ENCODE measurements around the gene MAPK14. TPM values are rescaled to one million over a fixed set of nuclear protein-coding genes. Genes with fewer than 3 reads are reported as not detected.
"Not testable (repeated sequence)": the region's sequence is repeated elsewhere in the genome, so short reads cannot be mapped to it uniquely, and the experiment has no call there.

The MAPK14 gene
- total RNA-seq, 1 donor from 2014 or later, result 65.0 TPM

- peaks cover 15% of the 10 kb centered on the region for H3K4me1 Mint-ChIP-seq
- H3K9me3 Mint-ChIP-seq, result no peaks in the 10 kb centered on the region
- Histone ChIP-seq H3K9me3 (ENCODE audit: low read depth) (no peaks in the 10 kb centered on the region), H4K20me1 (ENCODE audit: low read depth) (no peaks in the 10 kb centered on the region), H3K4me3 (no peak overlapping the region), H3K79me2 (ENCODE audit: low read depth) (no peaks in the 10 kb centered on the region), H3K9ac (no peak overlapping the region), H3K27me3 (peaks cover 41% of the 10 kb centered on the region), H3K4me2 (no peak overlapping the region), H3K36me3 (no peaks in the 10 kb centered on the region), H2AFZ (replicated peaks) (no peak overlapping the region), H3K4me1 (peaks cover 9% of the 10 kb centered on the region), H3K27ac (no peak overlapping the region), H3F3A (ENCODE audit: low read depth) (no peaks in the 10 kb centered on the region)
- peaks cover 15% of the 10 kb centered on the region for H3K27me3 Mint-ChIP-seq (ENCODE audit: insufficient read depth, low read depth)
- no peak overlapping the region for H3K27ac Mint-ChIP-seq
- DNase-seq (ENCODE audit: low spot score), result no peak
- no peaks in the 10 kb centered on the region for H3K36me3 Mint-ChIP-seq
- TF ChIP-seq EZH2phosphoT487 (IDR thresholded peaks at IDR 0.05) (no peak), EZH2 (IDR thresholded peaks at IDR 0.05) (no peak)
- TF ChIP-seq, protein P1, sequence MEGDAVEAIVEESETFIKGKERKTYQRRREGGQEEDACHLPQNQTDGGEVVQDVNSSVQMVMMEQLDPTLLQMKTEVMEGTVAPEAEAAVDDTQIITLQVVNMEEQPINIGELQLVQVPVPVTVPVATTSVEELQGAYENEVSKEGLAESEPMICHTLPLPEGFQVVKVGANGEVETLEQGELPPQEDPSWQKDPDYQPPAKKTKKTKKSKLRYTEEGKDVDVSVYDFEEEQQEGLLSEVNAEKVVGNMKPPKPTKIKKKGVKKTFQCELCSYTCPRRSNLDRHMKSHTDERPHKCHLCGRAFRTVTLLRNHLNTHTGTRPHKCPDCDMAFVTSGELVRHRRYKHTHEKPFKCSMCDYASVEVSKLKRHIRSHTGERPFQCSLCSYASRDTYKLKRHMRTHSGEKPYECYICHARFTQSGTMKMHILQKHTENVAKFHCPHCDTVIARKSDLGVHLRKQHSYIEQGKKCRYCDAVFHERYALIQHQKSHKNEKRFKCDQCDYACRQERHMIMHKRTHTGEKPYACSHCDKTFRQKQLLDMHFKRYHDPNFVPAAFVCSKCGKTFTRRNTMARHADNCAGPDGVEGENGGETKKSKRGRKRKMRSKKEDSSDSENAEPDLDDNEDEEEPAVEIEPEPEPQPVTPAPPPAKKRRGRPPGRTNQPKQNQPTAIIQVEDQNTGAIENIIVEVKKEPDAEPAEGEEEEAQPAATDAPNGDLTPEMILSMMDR (IDR thresholded peaks at IDR 0.05), result no peak
- H3K4me3 Mint-ChIP-seq, result no peak overlapping the region
Measured at GRCh38 chr6:36128073-36128472, 100.5 kb downstream of the MAPK14 start.

DNA sequence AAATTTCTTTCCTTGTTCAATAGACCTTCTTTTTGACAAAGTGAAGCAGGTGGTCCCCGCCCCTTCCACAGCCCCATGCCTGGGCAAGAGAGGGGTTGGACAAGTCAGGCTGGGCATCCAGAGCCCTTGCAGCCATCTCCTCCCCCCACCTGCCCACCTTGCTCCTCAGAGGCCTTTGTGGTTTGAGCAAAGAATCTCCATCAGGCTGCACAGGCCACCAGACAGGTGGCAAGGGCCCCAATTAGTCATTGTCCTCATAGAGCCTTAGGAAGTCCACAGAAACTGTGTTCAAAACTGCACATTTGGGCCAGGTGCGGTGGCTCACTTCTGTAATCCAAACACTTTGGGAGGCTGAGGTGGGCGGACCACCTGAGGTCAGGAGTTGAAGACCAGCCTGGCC lies 101.2 kb downstream of the MAPK14 start:
- H3K9me3 ChIP-seq (ENCODE audit: low read depth), result no peaks in the 10 kb centered on the region
- no peak overlapping the region for H2AFZ ChIP-seq (replicated peaks)
- H3K9ac ChIP-seq, result no peak overlapping the region
- DNase-seq (ENCODE audit: low spot score), result no peak
- H3K4me2 ChIP-seq, result no peak overlapping the region
- Mint-ChIP-seq H3K4me1 (peaks cover 15% of the 10 kb centered on the region), H3K9me3 (no peaks in the 10 kb centered on the region), H3K27ac (no peak overlapping the region), H3K4me3 (no peak overlapping the region), H3K36me3 (no peaks in the 10 kb centered on the region), H3K27me3 (ENCODE audit: insufficient read depth, low read depth) (peaks cover 15% of the 10 kb centered on the region)
- H3K27me3 ChIP-seq, result peaks cover 41% of the 10 kb centered on the region
- TF ChIP-seq, protein P1 (IDR thresholded peaks at IDR 0.05), result no peak
- no peak for TF ChIP-seq EZH2 (IDR thresholded peaks at IDR 0.05)
- TF ChIP-seq EZH2phosphoT487 (IDR thresholded peaks at IDR 0.05), result no peak
- H4K20me1 ChIP-seq (ENCODE audit: low read depth), result no peaks in the 10 kb centered on the region
- no peak overlapping the region for H3K27ac ChIP-seq
- H3F3A ChIP-seq (ENCODE audit: low read depth), result no peaks in the 10 kb centered on the region
- no peaks in the 10 kb centered on the region for H3K79me2 ChIP-seq (ENCODE audit: low read depth)
- H3K36me3 ChIP-seq, result no peaks in the 10 kb centered on the region
- peaks cover 9% of the 10 kb centered on the region for H3K4me1 ChIP-seq
- H3K4me3 ChIP-seq, result no peak overlapping the region

- H3K36me3 Mint-ChIP-seq; H3F3A ChIP-seq (ENCODE audit: low read depth); H3K4me3 Mint-ChIP-seq; DNase-seq (ENCODE audit: low spot score); H3K9me3 Mint-ChIP-seq; H3K4me3 ChIP-seq; H3K9ac ChIP-seq; H4K20me1 ChIP-seq (ENCODE audit: low read depth); H3K9me3 ChIP-seq (ENCODE audit: low read depth); H3K27ac ChIP-seq; H3K36me3 ChIP-seq; H3K4me2 ChIP-seq; H3K27ac Mint-ChIP-seq; H2AFZ ChIP-seq (replicated peaks); H3K4me1 ChIP-seq; H3K79me2 ChIP-seq (ENCODE audit: low read depth): not testable (repeated sequence)
- peaks cover 41% of the 10 kb centered on the region for H3K27me3 ChIP-seq
- peaks cover 13% of the 10 kb centered on the region for H3K27me3 Mint-ChIP-seq (ENCODE audit: insufficient read depth, low read depth)
- peaks cover 15% of the 10 kb centered on the region for H3K4me1 Mint-ChIP-seq
Measured at GRCh38 chr6:36129334-36129733, 101.7 kb downstream of the MAPK14 start.

DNA sequence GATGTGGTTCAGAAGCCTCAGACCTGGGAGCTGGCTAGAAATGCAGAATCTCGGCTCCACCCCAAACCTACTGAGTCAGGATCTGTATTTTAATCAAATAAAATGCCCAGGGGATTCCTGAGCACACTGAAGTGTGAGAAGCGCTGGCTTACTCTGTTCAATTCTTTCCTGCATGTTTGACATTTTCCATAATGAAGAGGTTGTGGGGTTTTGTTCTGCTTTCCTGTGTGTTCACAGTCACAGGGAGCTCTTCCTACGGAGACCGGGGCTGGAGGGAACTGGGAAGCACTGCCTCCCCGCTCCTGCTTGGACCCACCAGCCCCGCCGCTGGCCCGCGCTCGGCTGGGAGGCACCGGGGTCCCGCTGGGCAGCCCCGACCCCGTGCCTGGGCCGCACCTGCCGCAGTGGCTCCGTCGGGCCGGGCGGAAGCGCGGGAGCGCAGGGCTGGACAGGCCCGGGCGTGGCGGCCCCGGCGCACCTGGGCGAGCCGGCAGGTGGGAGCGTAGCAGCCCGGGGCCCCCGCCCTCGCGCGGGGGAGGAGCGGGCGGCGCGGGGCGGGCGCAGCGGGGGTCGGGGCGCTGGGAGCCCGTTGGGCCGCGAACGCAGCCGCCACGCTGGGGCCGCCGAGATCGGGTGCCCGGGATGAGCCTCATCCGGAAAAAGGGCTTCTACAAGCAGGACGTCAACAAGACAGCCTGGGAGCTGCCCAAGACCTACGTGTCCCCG lies 102.5 kb downstream of the MAPK14 start, which contains the start of gene MAPK13:
Gene MAPK13, plus strand, starts transcription at position 573 of the 726 bp plus-strand sequence. Its CDS starts 70 bp downstream, at position 643.
- DNase-seq (ENCODE audit: low spot score), result peak; percentile 48
- Histone ChIP-seq H3K9me3 (ENCODE audit: low read depth) (no peaks in the 10 kb centered on the region), H3K4me3 (peak within 1 kb of the TSS; percentile 48), H3K27me3 (peaks cover 41% of the 10 kb centered on the region), H3K9ac (no peak within 1 kb of the TSS), H3K79me2 (ENCODE audit: low read depth) (no peaks in the 10 kb centered on the region), H2AFZ (replicated peaks) (peak within 1 kb of the TSS; percentile 30), H4K20me1 (ENCODE audit: low read depth) (no peaks in the 10 kb centered on the region), H3K27ac (no peak within 1 kb of the TSS), H3K36me3 (no peaks in the 10 kb centered on the region), H3F3A (ENCODE audit: low read depth) (no peaks in the 10 kb centered on the region), H3K4me1 (peaks cover 9% of the 10 kb centered on the region), H3K4me2 (peak within 1 kb of the TSS; percentile 82)
- Mint-ChIP-seq H3K4me3 (peak within 1 kb of the TSS; percentile 78), H3K36me3 (no peaks in the 10 kb centered on the region), H3K27me3 (ENCODE audit: insufficient read depth, low read depth) (peaks cover 13% of the 10 kb centered on the region), H3K9me3 (no peaks in the 10 kb centered on the region), H3K27ac (no peak within 1 kb of the TSS), H3K4me1 (peaks cover 15% of the 10 kb centered on the region)
- TF ChIP-seq, protein P1 (IDR thresholded peaks at IDR 0.05), result no peak
- no peak for TF ChIP-seq EZH2 (IDR thresholded peaks at IDR 0.05)

Measured in neural progenitor cell (in vitro differentiated cells).